Astrocyte (in vitro differentiated cells and primary cell): ENCODE measurements around the gene TNRC6C.

Experiments
- EZH2 ChIP-seq: IDR thresholded peaks from 2 replicates; pipeline ENCODE4 v1.6.1; 2012; ENCODE audit warnings: mild to moderate bottlenecking, low read length, inconsistent platforms; ENCODE audit not compliant: insufficient read depth
- TF ChIP-seq, protein P1 (sequence below): IDR thresholded peaks from 2 replicates; pipeline ENCODE4 v1.5.1; 2011; ENCODE audit warnings: low read depth, mild to moderate bottlenecking, inconsistent platforms, low read length, moderate library complexity; ENCODE audit not compliant: insufficient read depth

DNA sequence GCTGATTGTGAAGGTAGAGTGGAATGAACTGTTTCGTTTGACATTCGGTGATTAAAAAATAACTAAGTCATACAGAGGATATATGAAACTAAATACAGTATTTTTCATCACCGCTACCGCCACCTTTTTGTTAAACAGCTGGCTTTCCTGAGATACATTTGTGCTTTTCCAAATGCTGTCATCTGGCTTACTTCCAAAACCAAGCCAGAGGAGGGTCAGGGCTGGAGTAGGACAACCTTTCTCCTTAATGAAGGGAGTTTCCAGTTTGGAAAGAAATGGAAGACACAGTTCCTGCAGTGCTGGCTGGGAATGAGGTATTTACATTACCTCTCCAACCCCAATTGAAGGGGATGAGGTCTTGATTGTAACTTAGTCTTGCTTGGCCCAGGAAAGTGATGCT lies 3.2 kb downstream of the TNRC6C start:
- TF ChIP-seq, protein P1, sequence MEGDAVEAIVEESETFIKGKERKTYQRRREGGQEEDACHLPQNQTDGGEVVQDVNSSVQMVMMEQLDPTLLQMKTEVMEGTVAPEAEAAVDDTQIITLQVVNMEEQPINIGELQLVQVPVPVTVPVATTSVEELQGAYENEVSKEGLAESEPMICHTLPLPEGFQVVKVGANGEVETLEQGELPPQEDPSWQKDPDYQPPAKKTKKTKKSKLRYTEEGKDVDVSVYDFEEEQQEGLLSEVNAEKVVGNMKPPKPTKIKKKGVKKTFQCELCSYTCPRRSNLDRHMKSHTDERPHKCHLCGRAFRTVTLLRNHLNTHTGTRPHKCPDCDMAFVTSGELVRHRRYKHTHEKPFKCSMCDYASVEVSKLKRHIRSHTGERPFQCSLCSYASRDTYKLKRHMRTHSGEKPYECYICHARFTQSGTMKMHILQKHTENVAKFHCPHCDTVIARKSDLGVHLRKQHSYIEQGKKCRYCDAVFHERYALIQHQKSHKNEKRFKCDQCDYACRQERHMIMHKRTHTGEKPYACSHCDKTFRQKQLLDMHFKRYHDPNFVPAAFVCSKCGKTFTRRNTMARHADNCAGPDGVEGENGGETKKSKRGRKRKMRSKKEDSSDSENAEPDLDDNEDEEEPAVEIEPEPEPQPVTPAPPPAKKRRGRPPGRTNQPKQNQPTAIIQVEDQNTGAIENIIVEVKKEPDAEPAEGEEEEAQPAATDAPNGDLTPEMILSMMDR = no peak
- no peak for TF ChIP-seq EZH2
